Measurements from ENCODE around the gene DKC1. TPM values are rescaled to one million over a fixed set of nuclear protein-coding genes. Genes with fewer than 3 reads are reported as not detected.

Gene DKC1
- total RNA-seq, 1 experiment from 2014 or later = 115 TPM

- TF ChIP-seq EZH2 (IDR thresholded peaks at IDR 0.05; ENCODE audit: low read length, unreplicated experiment) (no peak), EZH2phosphoT487 (IDR thresholded peaks at IDR 0.05; ENCODE audit: borderline replicate concordance, low read length) (no peak)
- TF ChIP-seq, protein P1, sequence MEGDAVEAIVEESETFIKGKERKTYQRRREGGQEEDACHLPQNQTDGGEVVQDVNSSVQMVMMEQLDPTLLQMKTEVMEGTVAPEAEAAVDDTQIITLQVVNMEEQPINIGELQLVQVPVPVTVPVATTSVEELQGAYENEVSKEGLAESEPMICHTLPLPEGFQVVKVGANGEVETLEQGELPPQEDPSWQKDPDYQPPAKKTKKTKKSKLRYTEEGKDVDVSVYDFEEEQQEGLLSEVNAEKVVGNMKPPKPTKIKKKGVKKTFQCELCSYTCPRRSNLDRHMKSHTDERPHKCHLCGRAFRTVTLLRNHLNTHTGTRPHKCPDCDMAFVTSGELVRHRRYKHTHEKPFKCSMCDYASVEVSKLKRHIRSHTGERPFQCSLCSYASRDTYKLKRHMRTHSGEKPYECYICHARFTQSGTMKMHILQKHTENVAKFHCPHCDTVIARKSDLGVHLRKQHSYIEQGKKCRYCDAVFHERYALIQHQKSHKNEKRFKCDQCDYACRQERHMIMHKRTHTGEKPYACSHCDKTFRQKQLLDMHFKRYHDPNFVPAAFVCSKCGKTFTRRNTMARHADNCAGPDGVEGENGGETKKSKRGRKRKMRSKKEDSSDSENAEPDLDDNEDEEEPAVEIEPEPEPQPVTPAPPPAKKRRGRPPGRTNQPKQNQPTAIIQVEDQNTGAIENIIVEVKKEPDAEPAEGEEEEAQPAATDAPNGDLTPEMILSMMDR (conservative IDR thresholded peaks at IDR 0.05; ENCODE audit: low read depth, low read length) = no peak
- BruUV-seq (replicated peaks) = no TSS peak
- Histone ChIP-seq H3K27me3 (ENCODE audit: low read length) (no peaks in the 10 kb centered on the region), H3K79me2 (ENCODE audit: low read length) (no peaks in the 10 kb centered on the region), H3K27ac (ENCODE audit: low read length) (no peak overlapping the region), H3K4me3 (ENCODE audit: low read length) (no peak overlapping the region), H2AFZ (ENCODE audit: low read length) (no peak overlapping the region), H3K4me2 (ENCODE audit: low read length) (no peak overlapping the region), H3K9me3 (ENCODE audit: low read length) (no peaks in the 10 kb centered on the region), H3F3A (ENCODE audit: low read length, unreplicated experiment) (no peaks in the 10 kb centered on the region), H3K36me3 (ENCODE audit: low read depth, low read length) (no peaks in the 10 kb centered on the region), H3K4me1 (ENCODE audit: insufficient read depth, low read length) (no peaks in the 10 kb centered on the region), H4K20me1 (ENCODE audit: low read length) (no peaks in the 10 kb centered on the region), H3K9me2 (replicated peaks; ENCODE audit: low read length) (no peaks in the 10 kb centered on the region), H3K9ac (ENCODE audit: low read length) (no peak overlapping the region)
- DNase-seq = no peak
- CTCF ChIA-PET = no interaction called here
- ATAC-seq = no peak
- intact Hi-C loops (cut with micrococcal nuclease) = no loop called here
- POLR2A ChIA-PET (ENCODE audit: unreplicated experiment) = no interaction called here
These were observed 23.1 kb downstream of the DKC1 start for GRCh38 chrX:154785716-154786115.

GRCh38 chrX:154791467-154791866, 28.8 kb downstream of the DKC1 start:
- DNase-seq = no peak
- Histone ChIP-seq H3K9me2 (replicated peaks; ENCODE audit: low read length) (no peaks in the 10 kb centered on the region), H3K4me3 (ENCODE audit: low read length) (no peak overlapping the region), H3K4me1 (ENCODE audit: insufficient read depth, low read length) (peaks cover 7% of the 10 kb centered on the region; the same call in 1 of the 2 replicates), H3K27me3 (ENCODE audit: low read length) (no peaks in the 10 kb centered on the region), H3K27ac (ENCODE audit: low read length) (no peak overlapping the region), H3K4me2 (ENCODE audit: low read length) (no peak overlapping the region), H2AFZ (ENCODE audit: low read length) (no peak overlapping the region), H4K20me1 (ENCODE audit: low read length) (no peaks in the 10 kb centered on the region), H3F3A (ENCODE audit: low read length, unreplicated experiment) (no peaks in the 10 kb centered on the region), H3K36me3 (ENCODE audit: low read depth, low read length) (no peaks in the 10 kb centered on the region), H3K79me2 (ENCODE audit: low read length) (no peaks in the 10 kb centered on the region), H3K9ac (ENCODE audit: low read length) (no peak overlapping the region), H3K9me3 (ENCODE audit: low read length) (no peaks in the 10 kb centered on the region)
- TF ChIP-seq, protein P1 (conservative IDR thresholded peaks at IDR 0.05; ENCODE audit: low read depth, low read length) = no peak
- TF ChIP-seq EZH2phosphoT487 (IDR thresholded peaks at IDR 0.05; ENCODE audit: borderline replicate concordance, low read length) (no peak), EZH2 (IDR thresholded peaks at IDR 0.05; ENCODE audit: low read length, unreplicated experiment) (no peak)
- ATAC-seq = no peak
- CTCF ChIA-PET = no interaction called here
- intact Hi-C loops (cut with micrococcal nuclease) = no loop called here
- POLR2A ChIA-PET (ENCODE audit: unreplicated experiment) = interaction anchor here (0.5 kb wide), 1 partner anchor 272 kb away, joined by 3 read pairs; no protein-coding TSS in a partner anchor
- no TSS peak for BruUV-seq (replicated peaks)

- Histone ChIP-seq H3K9ac (ENCODE audit: low read length) (no peak overlapping the region), H3K27ac (ENCODE audit: low read length) (no peak overlapping the region), H3K4me2 (ENCODE audit: low read length) (no peak overlapping the region), H4K20me1 (ENCODE audit: low read length) (no peaks in the 10 kb centered on the region), H3K4me1 (ENCODE audit: insufficient read depth, low read length) (peaks cover 11% of the 10 kb centered on the region; the same call in 1 of the 2 replicates), H2AFZ (ENCODE audit: low read length) (no peak overlapping the region), H3K79me2 (ENCODE audit: low read length) (no peaks in the 10 kb centered on the region), H3K9me2 (replicated peaks; ENCODE audit: low read length) (no peaks in the 10 kb centered on the region), H3K27me3 (ENCODE audit: low read length) (no peaks in the 10 kb centered on the region), H3K9me3 (ENCODE audit: low read length) (no peaks in the 10 kb centered on the region), H3K36me3 (ENCODE audit: low read depth, low read length) (no peaks in the 10 kb centered on the region), H3F3A (ENCODE audit: low read length, unreplicated experiment) (no peaks in the 10 kb centered on the region), H3K4me3 (ENCODE audit: low read length) (no peak overlapping the region)
- ATAC-seq (no peak), DNase-seq (no peak)
- intact Hi-C loops (cut with micrococcal nuclease) = no loop called here
- ChIA-PET POLR2A (ENCODE audit: unreplicated experiment) (interaction anchor here (0.5 kb wide), 1 partner anchor 271 kb away, joined by 3 read pairs; no protein-coding TSS in a partner anchor), CTCF (no interaction called here)
- BruUV-seq (replicated peaks) = no TSS peak
- no peak for TF ChIP-seq EZH2 (IDR thresholded peaks at IDR 0.05; ENCODE audit: low read length, unreplicated experiment)
These were observed 29.3 kb downstream of the DKC1 start for GRCh38 chrX:154791939-154792338.
